GM18511 (cell line): Measurements from ENCODE around the gene ARL14EP.

ENCODE experiments used
- ATAC-seq: cut with Tn5 transposase; IDR thresholded peaks from one replicate; pipeline ENCODE4 v1.9.1; 2021; ENCODE audit warnings: mild to moderate bottlenecking, moderate library complexity; ENCODE audit not compliant: unreplicated experiment

The ARL14EP gene

DNA sequence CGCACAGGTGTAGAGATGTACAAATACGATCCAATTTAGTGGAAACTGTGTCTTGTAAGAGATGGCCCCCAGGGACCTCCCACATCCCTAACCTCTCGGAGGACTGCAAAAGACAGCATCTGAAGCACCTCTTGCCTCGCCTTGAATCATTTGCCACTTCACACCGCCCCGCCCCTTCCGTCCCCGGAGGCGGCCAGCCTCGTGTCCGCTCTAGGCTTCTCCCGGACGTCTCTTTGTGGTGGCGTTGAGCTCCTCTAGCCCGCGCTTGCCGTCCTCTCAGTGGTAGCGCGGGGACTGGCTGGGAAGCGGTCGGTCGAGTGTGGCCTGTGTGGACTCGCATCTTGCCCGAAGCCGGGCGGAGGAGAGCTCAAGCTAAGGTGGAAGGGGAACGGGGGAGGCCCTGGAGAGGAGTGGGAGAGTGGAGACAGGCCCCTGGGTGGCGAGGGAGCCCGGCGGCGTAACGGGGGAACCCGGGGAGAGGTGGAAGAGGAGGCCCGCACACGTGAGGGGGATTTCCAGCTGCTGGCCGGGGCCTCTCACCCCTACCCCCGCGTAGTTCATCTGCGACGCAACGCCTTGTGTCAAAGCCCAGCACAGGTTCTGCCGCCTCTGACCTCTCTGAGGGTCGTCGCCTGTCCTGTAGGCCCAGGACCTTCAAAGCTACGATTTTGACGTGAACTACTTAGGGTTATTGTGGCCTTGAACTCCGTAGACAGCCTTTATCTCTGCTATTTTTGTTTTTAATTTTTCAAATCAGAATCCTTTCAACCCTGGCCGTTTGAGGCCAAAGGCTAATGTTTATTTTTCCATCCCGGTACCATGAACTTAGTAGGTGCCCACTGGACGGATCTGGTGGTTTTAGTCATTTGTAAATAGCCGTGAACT is at the start of gene ARL14EP:
TSS of gene ARL14EP (plus strand) at position 279 of the 885 bp plus-strand sequence. CDS start 7,845 bp downstream, outside the sequence.
- ATAC-seq, result peak; percentile 98

GRCh38 chr11:30277176-30277575 is 45.7 kb upstream of the ARL14EP start:
- ATAC-seq, result no peak

DNA sequence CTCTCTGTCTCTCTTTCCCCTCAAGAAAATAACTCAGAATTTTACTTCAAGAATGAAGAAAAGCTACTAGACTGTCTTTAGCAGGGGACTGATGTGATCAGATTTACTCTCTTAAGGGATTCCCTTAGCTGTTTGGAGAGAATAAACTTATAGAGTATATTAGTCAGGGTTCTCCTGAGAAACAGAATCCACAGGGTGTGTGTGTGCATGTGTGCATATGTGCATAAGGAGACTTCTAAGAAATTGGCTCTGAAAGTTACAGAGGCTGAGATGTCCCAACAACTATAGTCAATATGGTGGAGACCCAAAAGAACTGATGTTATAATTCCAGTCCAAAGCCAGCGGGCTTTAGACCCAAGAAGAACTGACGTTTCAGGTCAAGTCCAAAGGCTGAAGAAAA is 43.1 kb upstream of the ARL14EP start:
- ATAC-seq, result no peak

DNA sequence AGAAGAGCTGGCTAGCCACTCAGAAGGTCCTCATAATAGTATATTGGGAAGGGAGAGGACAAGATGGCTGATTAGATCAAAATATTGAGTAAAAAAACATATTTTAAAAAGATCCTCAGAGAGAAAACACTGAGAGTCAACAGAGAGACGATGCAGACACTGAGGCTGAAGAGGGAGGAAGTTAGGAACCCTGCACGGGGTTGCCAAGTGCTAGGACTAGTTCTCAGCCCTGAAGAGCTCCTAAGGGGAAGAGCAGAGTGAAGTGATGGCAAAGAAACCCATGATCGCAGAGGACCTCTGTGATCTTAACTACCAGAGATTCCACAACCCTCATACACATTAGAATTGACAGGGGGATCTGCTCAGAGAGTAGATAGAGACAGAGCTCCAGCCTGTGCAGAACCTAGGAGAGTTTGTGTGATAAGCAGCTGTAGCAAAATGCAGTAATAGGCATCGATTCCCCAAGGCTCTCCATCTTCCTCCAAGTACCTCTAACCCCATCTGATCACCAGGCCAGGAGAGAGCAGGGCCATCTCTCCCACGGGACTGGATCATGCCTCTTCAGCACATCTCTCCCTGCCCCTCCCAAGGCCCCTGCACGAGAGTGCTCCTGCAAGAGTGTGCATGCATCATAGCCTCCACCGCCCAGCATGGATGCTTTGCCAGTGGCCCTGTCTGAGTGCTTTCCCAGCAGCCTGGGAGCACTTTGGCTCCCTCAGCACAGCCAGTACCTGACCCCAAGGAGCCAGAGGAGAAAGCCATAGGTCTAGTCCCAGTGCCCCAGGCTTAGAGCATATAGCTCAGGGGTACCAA is 41.2 kb upstream of the ARL14EP start:
- peak; percentile 40 for ATAC-seq

GRCh38 chr11:30282289-30282631 is 40.6 kb upstream of the ARL14EP start:
- ATAC-seq, result peak; percentile 91

DNA sequence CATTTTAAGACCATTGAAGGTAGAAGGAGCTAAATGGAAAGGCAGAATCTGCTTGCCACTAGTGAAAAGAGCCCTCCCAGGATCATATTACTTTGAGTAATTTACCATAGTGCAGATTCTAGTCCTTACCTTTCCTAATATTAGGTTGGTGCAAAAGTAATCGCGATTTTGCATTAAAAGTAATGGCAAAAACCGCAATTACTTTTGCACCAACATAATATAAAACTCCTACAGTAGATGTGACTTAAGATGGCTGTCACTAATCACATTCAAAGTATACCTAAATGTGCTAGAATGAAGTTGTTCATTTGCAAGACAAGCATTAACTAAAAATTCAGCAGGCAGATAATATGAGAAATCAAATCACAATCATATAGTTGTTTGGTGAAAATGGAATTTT is 38.1 kb upstream of the ARL14EP start:
- no peak for ATAC-seq

DNA sequence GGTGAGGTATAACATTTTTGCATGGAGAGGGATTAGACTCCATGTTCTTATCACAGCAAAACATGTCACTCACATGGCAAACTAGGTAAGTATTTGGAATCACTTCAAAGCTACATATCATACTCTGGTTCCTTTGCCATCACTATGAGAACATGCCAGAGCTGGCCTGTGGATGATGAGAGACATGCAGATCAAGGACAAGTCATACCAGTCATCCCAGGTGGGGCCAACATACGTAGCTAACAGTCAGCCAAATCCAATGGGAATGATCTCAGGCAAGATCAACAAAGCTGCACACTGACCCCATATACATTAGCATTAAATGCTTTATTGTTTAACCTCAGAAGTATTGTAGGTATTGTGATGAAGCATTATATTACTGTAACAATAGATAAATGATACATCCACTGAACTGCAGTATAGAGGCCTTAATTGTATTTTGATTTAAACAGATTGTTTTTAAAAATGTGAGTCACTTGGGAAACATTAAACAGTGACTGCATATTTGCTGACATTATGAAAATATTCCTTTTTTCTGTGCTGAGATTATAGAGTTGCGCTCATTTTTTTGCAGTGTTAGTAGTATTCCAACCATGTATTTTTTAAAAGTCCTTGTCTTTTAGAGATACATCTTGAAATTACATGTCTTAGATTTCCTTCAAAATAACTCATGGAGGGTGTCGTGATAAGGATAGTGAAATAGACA is 37.3 kb upstream of the ARL14EP start:
- no peak for ATAC-seq

DNA sequence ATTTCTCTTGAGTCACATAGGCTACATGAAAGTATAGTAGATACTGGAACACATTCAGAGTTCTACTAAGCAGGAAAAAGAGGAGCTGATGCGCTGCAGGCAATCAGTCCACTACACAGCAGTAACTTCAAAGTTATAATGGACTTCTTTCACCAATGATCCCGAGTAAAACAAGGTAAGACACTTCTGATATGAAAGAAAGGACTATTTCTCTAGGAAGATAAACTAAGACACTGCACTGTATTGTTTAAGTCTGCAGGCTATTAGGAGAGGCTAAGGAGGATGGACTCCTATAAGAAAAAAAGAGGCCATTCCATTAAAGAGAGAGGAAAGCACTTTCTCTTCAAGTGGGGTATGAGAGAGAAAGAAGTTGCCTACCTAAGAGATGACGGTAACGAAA is 31.6 kb upstream of the ARL14EP start:
- ATAC-seq, result no peak

GRCh38 chr11:30292545-30292944 is 30.4 kb upstream of the ARL14EP start:
- ATAC-seq, result no peak

DNA sequence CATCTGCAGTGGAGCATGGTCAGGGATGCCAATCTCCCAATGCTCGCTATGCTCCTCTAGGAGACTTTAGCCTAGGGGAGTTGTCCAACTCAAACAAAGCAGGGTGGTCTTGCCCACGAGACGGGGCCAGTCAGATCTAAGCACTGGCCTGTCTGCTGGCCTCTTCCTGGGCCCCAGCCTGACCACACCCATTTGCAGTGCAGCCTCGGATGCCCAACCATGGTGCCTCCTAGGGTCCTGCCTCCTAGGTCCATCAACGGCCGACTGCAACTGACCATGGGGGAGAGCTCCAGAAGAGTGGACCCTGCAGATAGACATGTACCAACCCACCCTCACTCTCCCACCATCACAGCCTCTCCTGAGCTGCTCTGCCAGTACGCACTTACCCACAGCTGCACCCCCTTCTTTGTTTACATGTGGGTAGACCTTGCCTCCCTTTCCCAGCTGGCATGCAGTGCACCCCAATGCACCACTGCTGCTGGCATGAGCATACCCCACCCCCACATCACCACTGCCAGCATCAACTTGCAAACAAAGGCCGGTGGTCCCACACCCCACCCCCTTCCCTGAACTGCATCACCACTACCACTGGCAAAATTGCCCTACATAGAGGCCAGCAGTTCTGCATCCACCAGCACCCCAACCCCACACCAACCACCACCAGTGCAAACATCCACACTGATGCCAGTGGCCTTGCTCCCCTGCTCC is 27.6 kb upstream of the ARL14EP start:
- ATAC-seq, result no peak

- ATAC-seq, result no peak
Observed at GRCh38 chr11:30304620-30305019, 18.3 kb upstream of the ARL14EP start.

- peak; percentile 89 for ATAC-seq
Observed at GRCh38 chr11:30310623-30311022, 12.3 kb upstream of the ARL14EP start.

DNA sequence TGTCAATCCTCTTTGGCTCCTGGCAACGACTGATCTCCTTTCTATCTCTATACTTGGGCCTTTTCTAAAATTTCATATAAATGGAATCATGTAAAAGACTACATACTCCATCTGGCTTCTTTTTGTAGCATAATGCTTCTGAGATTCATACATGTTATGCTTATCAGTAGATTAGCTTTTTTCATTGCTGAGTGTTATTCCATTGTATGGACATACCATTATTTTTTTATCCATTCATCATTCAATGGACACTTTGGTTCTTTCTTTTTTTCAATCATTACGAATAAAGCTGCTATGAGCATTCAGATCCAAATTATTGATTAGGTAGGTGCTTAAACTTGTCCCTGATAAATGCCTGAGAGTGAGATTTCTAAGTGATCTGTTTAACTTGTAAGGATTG is 11.7 kb upstream of the ARL14EP start:
- ATAC-seq, result no peak

DNA sequence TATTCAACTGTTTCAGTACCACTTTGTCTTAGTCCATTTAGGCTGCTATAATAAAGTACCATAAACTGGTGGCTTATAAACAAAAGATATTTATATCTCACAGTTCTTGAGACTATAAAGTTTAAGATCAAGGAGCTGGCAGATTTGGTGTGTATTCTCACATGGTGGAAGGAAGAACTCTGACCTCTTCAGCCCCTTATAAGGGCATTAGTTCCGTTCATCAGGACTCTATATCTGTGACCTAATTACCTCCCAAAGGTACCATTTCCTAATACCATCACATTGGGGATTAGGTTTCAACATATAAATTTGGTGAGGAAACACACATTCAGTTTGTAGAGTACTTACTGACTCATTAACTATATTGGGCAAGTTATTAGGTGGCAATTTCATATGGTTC is 10.7 kb upstream of the ARL14EP start:
- no peak for ATAC-seq

DNA sequence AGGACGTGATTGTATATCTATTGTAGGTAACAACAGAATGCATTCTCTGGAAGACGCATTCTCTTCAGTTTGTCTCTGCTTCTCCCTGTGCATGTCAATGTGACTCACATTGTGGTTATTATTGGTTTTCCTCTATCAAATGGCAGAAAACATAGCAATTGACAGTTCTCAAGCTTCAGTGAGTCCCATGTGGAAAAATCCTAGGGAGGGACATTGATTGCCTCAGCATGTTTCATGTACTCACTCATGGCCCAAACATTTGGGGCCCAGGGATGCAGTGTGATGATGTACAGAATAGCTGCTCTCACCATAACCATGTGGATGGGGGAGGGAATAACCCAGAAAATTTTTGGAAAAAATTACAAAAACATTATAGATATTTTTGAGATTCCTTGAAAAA is 9.3 kb upstream of the ARL14EP start:
- no peak for ATAC-seq

DNA sequence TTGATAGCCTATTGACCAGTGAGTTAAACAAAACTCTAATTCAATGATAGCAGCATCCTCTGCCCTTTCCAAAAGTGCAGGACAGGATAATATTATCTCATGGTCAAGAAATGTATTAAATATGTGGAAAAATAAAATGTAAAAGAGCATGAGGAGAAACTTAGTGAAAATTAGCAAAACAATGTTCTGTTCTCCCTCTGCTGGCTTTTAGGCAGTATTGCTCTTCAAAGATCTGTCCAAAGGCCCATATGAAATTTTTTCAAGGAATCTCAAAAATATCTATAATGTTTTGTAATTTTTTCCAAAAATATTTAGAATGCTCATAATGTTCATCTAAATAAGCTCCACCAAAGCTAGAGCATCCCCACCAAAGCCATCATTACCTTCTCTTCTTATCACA is 8.3 kb upstream of the ARL14EP start:
- no peak for ATAC-seq

DNA sequence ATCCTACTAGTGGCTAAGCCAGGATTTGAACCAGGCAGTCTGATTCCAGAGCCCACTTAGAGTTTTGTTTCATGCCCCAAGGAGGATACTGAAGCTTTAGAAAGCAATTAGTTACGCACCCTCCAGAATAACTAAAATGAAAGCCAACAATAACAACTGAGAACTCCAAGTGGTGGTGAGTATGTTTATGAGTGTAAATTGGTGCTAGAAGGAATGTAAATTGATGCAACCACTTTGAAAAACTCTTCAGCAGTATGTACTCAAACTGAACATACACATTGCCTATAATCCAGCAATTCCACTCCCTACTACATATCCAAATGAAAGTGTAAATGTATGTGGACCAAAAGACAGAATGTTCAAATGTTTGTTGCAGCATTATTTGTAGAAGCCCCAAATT is 6.7 kb upstream of the ARL14EP start:
- no peak for ATAC-seq

GRCh38 chr11:30317030-30317429 is 5.9 kb upstream of the ARL14EP start:
- peak; percentile 72 for ATAC-seq

GRCh38 chr11:30321321-30321720 is 1.6 kb upstream of the ARL14EP start:
- no peak for ATAC-seq

GRCh38 chr11:30322191-30322590 is 713 bp upstream of the ARL14EP start:
- no peak for ATAC-seq
